NCI-H1694 (cell line): ENCODE data around the gene DDN.

Experiments used
- DNase-seq: peaks from one replicate; lab custom pipeline; 2025; lab: John Stamatoyannopoulos, UW

The DDN gene

DNA sequence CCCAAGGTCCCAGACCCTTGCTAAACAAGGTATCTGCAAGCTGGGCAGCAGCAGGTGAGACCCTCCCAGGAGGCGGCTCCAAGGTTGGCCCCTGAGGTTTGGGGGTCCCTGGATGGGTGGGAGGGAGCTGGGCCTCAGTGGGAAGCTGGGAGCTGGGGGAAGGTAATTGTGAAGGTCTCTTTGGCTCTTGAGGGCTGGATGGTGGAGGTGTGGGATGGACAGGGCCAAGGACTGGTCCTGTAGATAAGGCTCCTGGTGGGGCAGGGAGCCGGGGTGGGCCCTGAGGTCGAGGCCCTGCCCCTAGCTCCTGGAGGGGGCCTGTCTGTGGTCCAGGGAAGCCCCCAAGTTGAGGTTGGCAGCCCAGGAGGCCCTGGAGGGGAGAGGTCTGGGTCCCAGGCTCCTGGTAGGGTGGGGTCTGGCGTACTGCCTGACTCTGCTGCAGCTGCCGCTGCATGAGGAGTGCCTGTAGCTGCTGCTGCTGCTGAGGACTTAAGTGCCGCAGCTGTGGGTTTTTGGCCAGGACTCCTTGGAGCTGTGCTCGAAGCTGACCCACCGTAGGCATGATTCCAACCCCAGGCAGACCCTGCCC lies 32.5 kb upstream of the DDN start:
- DNase-seq = no peak

GRCh38 chr12:49030714-49031572 lies 31.8 kb upstream of the DDN start:
- DNase-seq = no peak

DNA sequence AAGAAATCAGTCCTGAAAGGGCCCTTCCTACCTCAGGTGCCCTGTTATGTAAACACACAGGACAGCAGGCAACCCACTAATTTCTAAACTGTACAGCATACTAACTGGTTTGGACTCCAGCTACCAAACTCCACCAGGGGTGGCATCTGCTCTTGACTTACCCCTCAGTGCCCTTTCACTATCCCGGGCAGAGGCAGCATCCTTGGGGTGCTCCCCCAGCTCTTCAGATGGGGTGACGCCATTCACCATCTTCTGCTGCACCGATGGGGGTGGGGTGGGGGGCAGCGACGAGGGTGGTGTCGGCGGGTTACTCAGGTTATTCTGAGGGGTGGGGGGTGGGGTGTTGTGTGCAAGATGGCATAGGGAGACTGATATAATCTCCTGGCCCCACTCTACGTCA lies 30.9 kb upstream of the DDN start:
- no peak for DNase-seq

- DNase-seq = no peak
These were observed 29.6 kb upstream of the DDN start for GRCh38 chr12:49028666-49029275.

DNA sequence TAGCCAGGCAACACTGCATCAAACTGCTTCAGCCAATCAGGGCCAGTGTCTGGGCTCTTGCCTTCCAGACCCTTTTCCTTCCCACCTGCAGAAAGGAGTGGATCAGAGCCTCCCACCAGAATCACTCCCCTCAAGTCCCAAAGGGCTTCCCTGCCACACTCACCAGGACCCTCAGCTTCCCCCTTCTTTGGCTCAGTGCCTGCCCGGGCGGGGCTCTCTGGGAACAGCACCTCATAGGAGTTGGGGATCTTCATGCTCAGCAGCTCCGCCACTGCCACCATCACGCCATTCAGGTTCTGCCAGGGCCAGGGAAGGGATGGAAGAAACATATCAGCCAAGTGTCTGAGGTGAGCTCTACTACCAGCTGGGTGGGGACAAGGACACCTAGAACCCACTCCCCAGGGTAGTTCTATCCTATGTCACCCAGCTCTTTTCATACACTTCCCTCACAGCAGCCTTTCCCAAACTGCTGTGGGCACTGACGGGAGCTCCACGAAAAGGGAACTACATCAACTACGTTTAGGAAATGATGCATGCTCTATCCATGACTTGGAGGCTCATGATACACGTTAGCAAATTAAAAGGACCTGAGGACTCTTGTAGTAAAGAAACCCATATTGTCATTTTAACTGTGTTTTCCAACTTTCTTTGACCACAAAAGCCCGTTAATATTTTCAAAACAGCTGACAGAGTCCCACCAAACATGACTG lies 28.8 kb upstream of the DDN start:
- DNase-seq = no peak

- DNase-seq = no peak
These were observed 27.7 kb upstream of the DDN start for GRCh38 chr12:49026678-49027480.

DNA sequence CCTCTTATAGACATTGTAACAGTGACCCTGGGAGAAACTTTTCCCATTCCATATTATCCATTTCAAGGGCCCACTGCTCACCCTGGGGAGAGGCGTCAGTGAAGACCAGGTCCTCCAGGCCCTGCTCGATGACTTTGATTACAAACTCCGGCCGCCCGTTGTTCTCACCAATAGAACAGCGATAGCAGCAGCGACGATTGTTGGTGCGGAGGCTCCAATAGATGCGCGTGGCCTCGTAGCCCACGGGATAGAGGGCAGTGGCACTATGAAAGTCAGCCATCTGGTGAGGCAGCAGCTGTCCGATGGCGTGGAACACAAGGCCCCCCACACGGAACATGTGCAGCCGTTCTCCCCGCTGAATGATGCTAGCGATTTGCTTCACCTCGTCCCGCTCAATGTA lies 26.9 kb upstream of the DDN start:
- no peak for DNase-seq

DNA sequence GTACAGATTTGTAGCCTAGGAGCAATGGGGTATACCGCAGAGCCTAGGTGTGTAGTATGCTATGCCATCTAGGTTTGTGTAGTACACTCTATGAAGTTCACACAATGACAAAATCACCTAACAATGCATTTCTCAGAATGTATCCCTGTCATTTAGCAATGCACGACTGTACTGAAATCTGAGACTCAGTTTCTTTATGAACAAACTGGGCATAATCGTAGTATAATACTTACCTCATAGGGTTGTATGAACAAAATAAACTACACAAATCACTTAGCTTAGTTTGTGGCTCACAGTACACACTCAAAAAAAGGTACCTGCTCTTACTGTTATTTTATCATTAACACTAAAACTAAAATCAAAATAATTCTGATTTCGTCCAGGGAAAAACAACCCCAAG lies 26.3 kb upstream of the DDN start:
- DNase-seq = no peak

DNA sequence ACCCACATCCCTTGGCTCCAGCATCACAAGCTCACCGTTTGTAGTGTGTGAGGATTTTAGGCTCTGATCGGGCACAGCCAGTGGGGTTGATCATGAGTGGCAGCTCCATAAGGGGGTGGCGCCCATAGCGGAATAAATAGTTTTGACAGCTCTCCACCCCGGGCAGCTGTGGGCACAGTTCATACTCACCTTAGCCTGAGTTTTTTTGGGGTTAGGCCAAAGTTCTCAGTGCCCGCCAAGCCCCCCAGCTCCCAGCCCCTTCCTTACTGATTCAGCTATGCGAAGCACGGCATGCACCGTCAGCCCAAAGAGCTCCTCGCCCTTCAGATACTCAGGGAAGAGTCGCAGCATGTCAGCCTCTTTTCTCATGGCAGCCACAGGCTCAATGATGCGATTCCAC lies 25.4 kb upstream of the DDN start:
- no peak for DNase-seq

DNA sequence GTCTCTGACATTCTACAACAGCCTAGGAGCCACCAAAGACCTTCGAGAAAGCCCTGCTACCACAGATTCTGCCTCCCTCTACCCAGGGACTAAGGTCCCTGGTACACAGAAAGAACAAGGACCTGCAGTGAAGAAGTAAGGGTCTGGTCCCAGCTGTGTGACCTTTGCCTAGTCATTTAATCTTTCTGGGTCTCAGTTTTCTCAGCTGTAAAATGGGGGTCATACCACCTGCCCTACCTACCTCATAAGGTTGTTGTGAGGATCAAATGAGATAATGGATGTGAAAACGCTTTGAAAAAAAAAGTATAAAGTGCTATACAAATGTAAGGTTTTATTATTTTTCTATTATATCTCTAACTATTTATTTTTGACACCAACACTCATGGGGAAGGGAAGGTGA lies 24.6 kb upstream of the DDN start:
- no peak for DNase-seq

DNA sequence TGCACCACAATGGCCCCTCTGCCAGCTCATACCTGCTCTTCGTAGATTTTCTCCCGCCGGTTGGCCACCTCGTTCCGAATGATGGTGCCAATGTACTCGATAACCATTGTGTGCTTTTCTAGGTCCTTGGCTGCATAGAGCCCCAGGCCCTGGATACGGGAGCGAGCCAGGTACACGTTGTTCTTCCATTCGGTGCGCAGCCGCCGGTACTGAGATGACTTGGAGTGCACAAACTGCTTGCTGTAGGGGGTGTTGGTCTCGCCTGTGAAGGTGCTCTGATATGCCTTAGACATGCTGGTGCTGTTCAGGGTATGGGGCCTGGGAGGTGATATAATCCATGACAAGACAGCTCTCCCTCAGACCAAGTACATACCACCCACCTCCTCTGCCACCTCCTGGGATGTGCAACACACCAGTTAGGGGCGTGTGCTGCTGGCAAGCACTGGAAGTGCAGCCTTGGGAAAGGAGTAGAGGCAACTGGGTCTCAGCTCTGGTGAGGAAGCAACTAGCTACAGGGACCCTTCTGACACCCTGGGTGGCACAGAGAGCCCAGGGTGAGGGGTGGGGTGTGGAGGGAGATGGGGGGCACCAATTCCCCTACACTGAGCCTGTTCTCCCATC lies 23.5 kb upstream of the DDN start:
- no peak for DNase-seq

DNA sequence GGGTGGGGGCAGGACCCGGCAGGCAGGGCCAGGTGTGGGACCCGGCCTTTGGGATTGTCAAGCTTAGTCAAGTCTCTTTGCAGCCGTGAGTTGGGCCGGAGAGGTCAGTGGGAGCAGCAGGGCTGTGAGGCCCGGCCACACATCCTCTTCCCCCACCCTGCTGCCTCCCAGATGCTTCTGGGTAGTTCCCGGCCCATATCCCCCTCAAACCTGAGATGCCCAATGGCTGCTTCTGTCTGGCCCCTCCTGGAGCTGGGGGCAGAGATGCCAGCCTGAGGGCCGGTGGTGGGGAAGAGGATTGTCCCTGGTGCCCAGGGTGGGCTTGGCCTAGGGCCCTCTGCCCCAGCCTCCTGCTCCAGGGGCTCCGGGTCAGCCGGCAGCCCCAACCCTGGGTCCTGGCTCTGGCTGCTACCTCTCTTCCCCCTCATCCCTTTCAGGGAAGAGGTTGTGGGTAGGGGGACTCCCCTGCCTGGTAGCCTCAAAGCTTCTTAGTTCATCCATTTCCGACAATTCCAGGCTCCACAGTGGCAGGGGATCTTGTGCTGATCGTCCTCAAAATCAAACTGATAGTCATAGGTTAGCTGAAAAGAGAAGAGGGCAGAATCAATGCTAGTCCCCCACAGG lies 22.2 kb upstream of the DDN start:
- no peak for DNase-seq

GRCh38 chr12:49020441-49020840 lies 21.3 kb upstream of the DDN start:
- no peak for DNase-seq

DNA sequence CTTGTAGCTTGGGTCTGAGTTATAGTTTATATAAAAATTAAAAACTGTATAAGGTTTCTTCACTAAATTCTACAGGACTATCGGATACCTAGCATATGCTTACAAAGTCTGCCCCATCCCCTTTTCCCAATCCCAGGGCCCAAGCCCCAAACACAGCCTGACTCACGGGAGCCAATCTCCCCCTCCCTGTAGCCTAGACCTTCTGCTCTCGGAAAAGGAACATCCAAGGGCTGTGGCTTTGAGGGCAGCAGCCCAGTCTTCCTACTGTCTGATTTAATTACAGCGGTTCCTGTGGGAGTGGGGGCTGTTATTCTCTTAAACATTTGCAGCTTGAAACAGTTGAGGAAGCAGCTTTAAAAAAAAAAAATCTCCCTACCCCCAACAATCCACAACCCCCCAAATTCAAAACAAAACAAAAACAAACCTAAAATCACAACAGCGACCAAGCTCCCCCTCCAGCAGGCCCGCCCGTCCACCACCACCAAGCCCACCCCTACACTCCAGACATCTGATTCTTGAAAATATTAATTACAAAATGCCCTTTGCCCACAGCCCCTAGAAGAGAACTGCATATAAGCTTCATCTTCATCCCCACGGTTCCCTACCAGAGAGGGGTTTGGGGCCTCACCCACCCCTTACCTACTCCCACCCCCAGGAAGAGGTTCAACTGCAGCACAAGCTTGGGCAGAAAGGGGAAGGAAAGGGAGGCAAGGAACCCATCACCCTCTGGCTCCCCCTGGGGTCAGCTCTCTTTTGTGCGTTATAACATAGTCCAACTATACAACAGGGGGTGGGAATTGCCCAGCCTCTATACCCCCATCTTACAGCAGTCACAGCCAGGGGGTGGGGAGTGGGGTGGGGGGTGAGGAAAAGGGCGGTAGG lies 20.5 kb upstream of the DDN start:
- peak; percentile 38 for DNase-seq

GRCh38 chr12:49019120-49019430 lies 19.9 kb upstream of the DDN start:
- no peak for DNase-seq

DNA sequence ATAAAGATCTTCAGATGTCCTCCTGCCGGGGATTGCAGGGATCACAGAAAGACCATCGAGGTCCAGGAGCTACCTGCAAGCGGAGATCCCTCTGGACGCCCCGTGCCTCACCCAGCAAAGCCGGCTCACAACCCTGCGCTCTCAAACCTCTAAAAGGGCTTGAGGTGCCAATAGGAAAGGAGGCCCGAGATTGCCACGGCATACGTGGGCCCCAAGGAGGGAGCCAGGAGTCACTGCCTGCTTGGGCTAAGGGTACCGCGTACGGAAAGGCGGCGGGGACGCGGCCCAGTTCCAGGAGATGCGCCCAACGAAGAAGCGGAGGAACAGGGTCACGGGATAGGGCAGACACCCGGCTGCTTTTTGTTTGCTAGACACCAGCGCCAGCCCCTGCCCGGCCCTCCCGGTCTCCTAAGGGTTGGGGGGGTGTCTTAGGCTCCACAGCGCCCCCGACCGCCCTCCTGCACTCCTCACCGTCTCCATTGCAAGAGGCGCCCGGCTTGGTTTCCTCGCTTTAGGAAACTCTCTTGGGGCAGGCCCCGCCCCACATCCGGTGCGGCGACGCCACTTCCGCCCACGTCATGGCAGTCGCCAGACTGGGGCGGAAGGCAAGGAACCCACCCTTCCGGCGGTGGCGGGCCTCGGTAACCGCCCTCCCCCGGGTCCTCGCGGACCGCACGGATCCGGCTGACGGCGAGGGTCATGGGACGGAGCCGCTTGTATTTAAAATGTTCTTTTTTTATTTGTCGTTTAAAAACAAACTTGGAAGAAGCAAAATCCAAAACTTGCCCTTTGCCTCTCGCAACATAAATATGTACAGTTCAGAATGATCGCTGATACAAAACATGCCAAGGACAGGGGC lies 19.3 kb upstream of the DDN start, which contains the start of gene PRKAG1:
Gene PRKAG1, minus strand, starts transcription at position 516 of the 859 bp plus-strand sequence. Its CDS starts 36 bp downstream, at position 480.
- peak; percentile 86 for DNase-seq

DNA sequence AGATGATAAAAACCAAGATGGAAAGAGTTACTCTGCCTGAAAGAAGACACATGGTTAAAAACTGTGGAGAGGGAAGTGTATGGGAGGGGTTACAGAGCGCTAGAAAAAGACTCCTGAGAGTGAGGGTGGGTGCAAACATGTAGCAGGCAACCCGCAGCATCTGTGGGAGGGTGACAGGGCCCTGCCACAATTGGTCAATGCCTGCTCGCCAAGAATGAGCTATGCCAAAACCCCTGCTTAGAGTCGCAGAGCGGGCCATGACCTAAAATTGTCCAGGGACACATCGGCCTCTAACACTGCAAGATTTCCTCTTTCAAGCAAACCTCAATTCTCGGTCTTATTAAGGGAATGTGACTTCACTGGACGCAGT lies 18.7 kb upstream of the DDN start:
- DNase-seq = no peak

DNA sequence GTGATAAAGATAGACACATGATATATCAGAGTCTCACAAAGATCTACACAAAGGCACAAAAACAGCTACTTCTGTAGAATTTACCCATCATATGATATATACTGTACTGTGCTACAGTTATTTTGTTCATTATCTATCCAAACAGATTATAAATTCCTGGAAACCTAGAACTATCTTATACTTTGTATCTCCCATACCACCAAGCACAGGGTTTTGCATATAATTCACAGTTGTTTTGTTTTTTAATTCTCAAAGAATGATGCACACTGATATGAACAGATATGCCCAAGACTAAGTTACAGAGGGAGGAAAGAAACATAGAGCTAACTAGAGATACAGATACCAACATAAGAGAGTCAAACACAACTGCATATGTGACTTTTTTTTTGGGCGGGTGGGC lies 16.0 kb upstream of the DDN start:
- no peak for DNase-seq

DNA sequence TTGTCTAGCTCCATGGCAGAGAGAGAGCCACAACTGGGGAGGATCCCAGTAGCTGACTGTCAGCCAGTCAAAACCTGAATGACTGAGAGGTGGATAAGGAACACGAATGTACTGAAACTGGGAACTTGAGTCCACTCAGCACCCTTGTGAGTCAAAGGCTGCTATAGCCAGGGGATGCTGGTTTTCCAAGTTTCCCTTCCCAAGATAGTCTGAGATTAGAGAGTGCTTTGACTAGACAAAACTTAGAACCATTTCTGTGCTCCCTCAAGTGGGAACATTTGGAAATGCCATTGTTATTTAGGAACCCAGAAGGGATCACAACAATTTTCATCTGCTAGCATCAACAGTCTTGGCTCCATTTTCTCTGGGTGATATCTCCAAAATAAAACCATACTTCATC lies 15.4 kb upstream of the DDN start:
- DNase-seq = no peak
